HG03066 (cell line): Measurements from ENCODE around the gene EDDM3A.

Experiments used
- ATAC-seq: cut with Tn5 transposase; IDR thresholded peaks from one replicate; pipeline ENCODE4 v1.9.1; 2021; ENCODE audit warnings: low read depth; ENCODE audit not compliant: unreplicated experiment

Gene EDDM3A

DNA sequence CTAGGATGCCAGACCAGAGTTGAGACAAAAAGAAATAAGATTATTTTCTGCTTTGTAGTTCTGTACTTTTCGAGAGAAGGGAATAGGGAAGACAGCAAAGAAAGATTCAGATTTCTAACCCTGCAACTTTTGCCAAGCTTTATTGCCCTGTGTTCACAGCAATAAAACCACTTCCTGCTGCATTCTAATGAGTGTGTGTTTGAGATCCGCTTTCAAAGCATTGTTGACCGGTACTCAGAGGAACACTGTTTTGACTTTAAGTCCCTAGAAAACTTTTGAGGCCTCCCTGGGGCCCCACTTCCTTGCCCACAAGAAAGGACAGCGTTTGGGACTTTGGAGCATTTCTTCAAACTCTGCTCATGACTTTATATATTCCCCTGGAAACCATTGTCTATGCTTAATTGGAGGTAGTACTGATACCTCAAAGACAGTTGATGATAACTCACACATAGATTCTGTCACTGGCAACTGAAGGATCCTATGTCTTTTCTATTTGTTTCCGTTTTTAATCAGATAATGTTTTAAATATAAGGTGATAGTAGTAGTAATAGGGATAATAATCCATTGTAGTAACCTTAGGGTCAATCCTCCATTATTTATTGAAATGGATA, 36.7 kb downstream of the EDDM3A start:
- peak; percentile 47 for ATAC-seq

DNA sequence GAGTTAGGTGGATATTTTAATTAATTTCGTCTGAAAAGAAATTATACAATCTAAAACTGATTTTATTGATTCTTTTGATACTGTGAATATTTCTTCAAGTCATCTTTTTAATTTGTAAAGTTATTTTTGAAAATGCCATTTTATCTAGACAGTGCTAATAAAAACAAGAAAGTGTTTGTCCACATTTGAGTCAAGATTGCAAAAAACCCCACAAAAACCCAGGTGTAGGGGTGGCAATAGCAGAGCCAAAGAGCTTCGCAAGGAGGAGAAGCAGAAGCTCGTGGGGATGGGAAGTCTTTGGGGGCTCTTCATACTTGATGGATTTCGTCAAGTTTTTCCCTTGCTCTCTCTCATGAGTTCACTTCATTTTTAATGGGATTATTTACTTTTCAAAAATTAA, 41.3 kb downstream of the EDDM3A start:
- no peak for ATAC-seq

DNA sequence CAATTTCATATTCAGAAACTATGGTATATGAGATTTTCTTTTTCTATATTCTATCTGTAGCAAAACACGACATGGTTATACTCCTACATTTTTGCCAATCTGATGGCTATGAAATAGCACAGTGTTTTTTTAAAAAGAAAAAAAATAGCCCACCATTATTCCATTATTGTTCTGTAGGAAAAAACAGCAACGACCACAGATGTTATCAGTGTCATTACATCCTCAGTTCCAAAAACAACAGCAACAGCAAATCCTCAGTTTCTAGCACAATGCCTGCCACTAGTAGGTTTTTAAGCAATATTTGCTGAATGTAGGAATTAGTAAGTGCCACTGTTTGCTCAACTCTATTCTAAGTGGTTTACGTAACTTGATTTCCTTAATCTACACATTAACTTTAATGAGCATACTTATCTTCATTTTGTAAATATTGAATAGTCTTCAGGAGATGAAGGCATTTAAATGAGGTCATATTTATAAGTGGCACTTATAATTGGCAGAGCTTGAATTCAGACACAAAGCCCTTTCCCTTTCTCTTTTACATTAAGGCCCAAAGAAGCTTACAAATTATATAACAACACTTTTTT, 43.6 kb downstream of the EDDM3A start:
- no peak for ATAC-seq

DNA sequence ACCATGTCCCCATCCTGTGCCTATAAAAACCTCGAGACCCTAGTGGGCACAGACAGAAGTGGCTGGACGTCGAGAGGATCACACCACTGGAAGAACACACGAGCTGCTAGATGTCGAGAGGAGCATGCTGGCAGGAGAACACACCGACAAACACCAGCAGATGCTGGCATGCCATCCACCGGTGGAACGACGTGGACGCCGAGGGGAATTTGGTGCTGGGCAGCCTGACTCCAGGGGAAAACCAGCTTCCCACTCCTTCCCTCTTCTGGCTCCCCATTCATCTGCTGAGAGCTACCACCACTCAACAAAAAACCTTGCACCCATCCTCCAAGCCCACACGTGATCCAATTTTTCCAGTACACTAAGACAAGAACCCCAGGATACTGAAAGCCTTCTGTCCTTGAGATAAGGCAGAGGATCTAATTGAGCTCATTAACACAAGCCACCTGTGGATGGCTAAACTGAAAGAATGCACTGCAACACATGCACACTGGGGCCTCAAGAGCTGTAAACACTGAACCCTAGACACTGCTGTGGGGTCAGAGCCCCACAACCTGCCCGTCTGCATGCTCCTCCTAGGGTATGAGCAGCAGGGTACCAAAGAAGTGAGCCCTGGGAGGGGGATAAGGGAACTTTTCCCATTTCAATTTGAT, 44.9 kb downstream of the EDDM3A start:
- no peak for ATAC-seq

DNA sequence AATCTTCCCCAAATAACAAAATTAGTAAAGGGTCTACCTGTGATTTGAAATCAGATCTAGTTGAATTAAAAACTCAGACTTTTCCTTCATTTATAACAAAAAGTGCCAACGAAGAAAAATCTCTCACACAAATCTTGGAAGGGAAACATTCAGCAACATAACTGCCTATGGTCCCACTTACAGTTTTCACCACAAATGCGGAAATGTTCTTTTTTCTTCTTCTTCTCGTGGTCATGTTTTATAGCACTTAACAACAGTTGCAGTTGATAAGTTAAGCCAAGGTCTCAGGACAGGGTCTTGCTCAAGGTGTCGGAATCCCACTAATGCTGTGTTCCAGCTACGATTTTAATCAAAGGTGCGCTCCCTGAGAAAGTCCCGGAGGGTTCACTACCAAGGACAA, 45.5 kb downstream of the EDDM3A start:
- ATAC-seq: no peak

DNA sequence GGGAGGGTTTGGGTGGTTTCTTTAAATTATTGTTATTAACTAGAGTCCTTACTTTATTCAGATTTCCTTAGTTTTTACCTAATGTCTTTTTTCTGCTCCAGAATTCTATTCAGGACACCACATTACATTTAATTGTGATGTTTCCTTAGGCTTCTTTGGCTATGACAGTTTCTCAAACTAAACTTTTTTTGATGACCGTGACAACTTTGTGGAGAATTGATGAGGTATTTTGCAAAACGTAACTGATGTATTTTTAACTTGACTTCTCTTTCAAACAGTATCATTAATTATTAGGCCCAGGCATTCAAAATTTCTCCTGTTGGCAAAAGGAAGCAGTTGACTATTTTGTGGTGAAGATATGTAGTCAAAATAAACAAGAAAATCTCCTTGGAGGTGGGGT, 45.9 kb downstream of the EDDM3A start:
- no peak for ATAC-seq

DNA sequence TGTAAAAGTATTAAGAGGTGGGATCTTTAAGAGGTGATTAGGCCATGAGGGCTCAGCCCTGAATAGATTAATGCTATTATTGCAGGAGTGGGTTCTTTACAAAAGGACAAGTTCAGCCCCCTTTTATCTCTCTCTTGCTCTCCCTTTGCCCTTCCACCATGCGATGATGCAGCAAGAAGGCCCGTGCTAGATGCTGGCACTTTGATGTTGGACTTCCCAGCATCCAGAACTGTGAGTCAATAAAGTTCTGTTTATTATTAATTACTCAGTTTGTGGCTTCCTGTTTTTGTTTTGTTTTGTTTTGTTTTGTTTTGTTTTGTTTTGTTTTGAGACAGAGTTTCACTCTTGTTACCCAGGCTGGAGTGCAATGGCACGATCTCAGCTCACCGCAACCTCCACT, 46.9 kb downstream of the EDDM3A start:
- no peak for ATAC-seq

DNA sequence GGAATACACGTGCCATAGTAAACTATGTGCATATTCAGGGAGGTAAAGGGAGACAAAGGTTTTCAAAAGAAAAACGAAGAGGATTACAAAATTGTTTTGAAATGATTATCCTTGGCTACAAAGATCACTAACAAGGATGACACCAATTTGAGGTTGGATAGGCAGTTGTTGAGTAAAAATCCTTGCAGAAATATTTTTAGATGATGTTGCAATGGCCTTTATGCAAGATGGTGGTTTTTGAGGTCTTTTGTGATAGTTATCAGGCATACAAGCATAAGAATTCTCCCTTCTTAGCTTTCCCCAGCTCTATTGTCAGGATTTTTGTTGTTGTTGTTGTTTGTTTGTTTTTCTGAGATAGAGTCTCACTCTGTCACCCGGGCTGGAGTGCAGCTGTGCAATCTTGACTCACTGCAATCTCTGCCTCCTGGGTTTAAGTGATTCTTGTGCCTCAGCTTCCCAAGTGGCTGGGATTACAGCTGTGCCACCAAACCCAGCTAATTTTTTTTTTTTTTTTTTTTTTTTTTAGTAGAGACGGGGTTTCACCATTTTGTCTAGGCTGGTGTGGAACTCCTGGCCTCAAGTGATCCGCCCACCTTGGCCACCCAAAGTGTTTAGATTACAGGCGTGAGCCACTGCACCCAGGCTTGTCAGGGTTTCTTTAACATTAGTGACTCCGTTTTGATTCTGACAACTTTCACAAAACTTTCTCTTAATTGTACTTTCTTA, 49.1 kb downstream of the EDDM3A start:
- no peak for ATAC-seq

DNA sequence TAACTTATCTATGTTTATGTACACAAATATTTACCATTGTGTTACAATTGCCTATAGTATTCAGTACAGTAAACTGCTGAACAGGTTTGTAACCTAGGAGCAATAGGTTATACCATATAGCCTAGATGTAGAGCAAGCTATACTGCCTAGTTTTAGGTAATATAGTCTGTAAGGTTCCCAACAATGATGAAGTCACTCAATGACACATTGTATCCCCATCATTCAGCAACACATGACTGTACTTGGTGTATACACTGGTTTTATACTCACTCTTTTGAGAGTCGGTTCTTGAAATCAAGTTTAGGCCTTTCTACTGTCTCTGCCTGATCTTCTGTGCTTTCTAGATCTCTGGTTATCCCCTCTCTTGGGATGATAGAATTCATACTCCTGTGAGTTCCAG, 51.5 kb downstream of the EDDM3A start:
- no peak for ATAC-seq
